Osteoblast (primary cell): ENCODE measurements around the gene VWDE. TPM values are rescaled to one million over a fixed set of nuclear protein-coding genes. Genes with fewer than 3 reads are reported as not detected.

Experiments used
- DNase-seq: peaks from one replicate; pipeline ENCODE4 v3.0.0; 2011; ENCODE audit warnings: low spot score, mixed read lengths; ENCODE audit not compliant: insufficient read length; ENCODE audit errors: missing footprints
- H2AFZ ChIP-seq: 2 replicates; pipeline ENCODE4 v1.6.0; 2011; ENCODE audit warnings: mild to moderate bottlenecking, low read length
- H3K27ac ChIP-seq: 2 replicates; pipeline ENCODE4 v1.5.1; 2011; ENCODE audit warnings: mild to moderate bottlenecking, low read depth, low read length, moderate library complexity
- H3K27me3 ChIP-seq: 2 replicates; pipeline ENCODE4 v1.6.0; 2012; ENCODE audit warnings: mild to moderate bottlenecking, control low read depth, inconsistent platforms, low read length, moderate library complexity; ENCODE audit not compliant: insufficient read depth
- H3K36me3 ChIP-seq: 2 replicates; pipeline ENCODE4 v1.5.1; 2011; ENCODE audit warnings: mild to moderate bottlenecking, low read length, control low read depth, moderate library complexity; ENCODE audit not compliant: insufficient read depth
- H3K4me1 ChIP-seq: 2 replicates; pipeline ENCODE4 v1.5.1; 2011; ENCODE audit warnings: mild to moderate bottlenecking, low read length, control low read depth, moderate library complexity; ENCODE audit not compliant: insufficient read depth
- H3K4me2 ChIP-seq: 2 replicates; pipeline ENCODE4 v1.6.0; 2011; ENCODE audit warnings: mild to moderate bottlenecking, low read length; ENCODE audit not compliant: insufficient read depth
- H3K4me3 ChIP-seq: fragments of 200-600 bp; sonication (generic); 3 replicates; pipeline ENCODE4 v1.5.1; 2012; ENCODE audit warnings: mild to moderate bottlenecking, low read length, inconsistent platforms; ENCODE audit not compliant: insufficient read depth
- H3K79me2 ChIP-seq: 2 replicates; pipeline ENCODE4 v1.6.0; 2012; ENCODE audit warnings: mild to moderate bottlenecking, low read length, control low read depth, inconsistent platforms; ENCODE audit not compliant: insufficient read depth
- H3K9me3 ChIP-seq: 2 replicates; pipeline ENCODE4 v1.5.1; 2011; ENCODE audit warnings: low read depth, low read length, control low read depth
- H4K20me1 ChIP-seq: 2 replicates; pipeline ENCODE4 v1.6.0; 2012; ENCODE audit warnings: mild to moderate bottlenecking, low read length, control low read depth; ENCODE audit not compliant: insufficient read depth
- total RNA-seq: library from RNA; depleted of rRNA; stranded (reverse); fragments of >200 nt; gene quantifications from 2 replicates; pipeline ENCODE4 v1.2.3, GENCODE V29; 2012
- TF ChIP-seq, protein P1 (sequence below): IDR thresholded peaks from 2 replicates; pipeline ENCODE4 v1.5.1; 2011; ENCODE audit warnings: mild to moderate bottlenecking, low read depth, low read length, moderate library complexity; ENCODE audit errors: extremely low read depth

Gene VWDE
- total RNA-seq, 1 donor, result under 0.01 TPM

DNA sequence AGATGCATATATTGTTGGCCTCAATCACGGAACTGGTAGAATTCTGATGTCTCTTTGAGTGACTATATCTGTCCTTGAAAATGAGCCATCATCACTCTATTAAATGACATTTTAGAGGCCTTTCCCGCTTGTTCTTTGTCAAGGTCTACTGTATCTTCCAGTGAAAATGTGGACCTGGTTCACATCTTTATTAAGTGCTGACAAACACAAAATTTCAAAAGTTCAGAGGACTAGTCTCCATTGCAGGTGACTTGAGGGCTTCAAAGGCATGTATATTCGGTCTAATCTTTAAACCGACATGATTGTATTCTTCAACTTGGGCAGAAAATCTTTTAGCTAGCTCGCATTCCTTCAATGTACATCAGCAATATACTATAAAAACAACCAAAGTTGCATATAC lies 36.6 kb upstream of the VWDE start:
- TF ChIP-seq, protein P1, sequence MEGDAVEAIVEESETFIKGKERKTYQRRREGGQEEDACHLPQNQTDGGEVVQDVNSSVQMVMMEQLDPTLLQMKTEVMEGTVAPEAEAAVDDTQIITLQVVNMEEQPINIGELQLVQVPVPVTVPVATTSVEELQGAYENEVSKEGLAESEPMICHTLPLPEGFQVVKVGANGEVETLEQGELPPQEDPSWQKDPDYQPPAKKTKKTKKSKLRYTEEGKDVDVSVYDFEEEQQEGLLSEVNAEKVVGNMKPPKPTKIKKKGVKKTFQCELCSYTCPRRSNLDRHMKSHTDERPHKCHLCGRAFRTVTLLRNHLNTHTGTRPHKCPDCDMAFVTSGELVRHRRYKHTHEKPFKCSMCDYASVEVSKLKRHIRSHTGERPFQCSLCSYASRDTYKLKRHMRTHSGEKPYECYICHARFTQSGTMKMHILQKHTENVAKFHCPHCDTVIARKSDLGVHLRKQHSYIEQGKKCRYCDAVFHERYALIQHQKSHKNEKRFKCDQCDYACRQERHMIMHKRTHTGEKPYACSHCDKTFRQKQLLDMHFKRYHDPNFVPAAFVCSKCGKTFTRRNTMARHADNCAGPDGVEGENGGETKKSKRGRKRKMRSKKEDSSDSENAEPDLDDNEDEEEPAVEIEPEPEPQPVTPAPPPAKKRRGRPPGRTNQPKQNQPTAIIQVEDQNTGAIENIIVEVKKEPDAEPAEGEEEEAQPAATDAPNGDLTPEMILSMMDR, result no peak
- H3K4me1 ChIP-seq, result peaks cover 5% of the 10 kb centered on the region
- H3K79me2 ChIP-seq, result no peaks in the 10 kb centered on the region
- H3K9me3 ChIP-seq, result no peaks in the 10 kb centered on the region
- H3K4me3 ChIP-seq, result no peak overlapping the region
- H4K20me1 ChIP-seq, result no peaks in the 10 kb centered on the region
- H3K4me2 ChIP-seq, result no peak overlapping the region
- no peaks in the 10 kb centered on the region for H3K36me3 ChIP-seq
- no peak for DNase-seq
- H3K27ac ChIP-seq, result no peak overlapping the region
- H3K27me3 ChIP-seq, result peaks cover 2% of the 10 kb centered on the region
- H2AFZ ChIP-seq, result no peak overlapping the region

DNA sequence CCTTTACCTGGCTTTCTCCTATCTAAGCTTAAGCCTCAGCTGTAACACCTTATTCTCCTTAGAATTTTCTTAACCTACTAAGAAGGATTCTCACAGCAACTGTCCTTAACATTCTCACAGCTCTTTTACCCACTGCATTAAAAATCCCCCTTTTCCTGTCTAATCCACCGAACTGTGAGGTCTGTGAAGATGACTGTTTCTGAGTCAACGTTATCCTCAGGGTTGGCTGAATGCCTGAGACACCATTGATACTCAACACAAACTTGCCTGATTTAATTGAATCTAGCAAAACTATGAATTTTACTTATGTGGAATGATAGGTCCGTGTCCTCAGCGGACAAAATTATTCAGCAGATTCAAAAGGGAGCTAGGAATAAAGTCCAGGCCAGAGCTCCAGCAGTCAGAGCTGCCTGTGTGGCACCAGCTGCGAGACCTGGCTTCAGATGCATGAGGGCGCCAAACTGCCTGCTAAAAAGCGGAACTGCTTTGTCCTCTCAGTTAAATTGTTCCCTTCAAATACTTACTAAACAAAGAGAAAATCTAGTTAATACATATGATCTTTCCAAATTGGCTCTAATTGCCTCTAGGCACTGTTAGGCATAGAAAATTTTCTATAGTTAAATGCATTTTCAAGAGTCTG lies 33.4 kb upstream of the VWDE start:
- no peak overlapping the region for H3K27ac ChIP-seq
- no peaks in the 10 kb centered on the region for H3K36me3 ChIP-seq
- no peak for DNase-seq
- TF ChIP-seq, protein P1, result no peak
- H3K4me1 ChIP-seq, result peaks cover 5% of the 10 kb centered on the region
- H3K9me3 ChIP-seq, result no peaks in the 10 kb centered on the region
- H4K20me1 ChIP-seq, result no peaks in the 10 kb centered on the region
- no peak overlapping the region for H3K4me2 ChIP-seq
- H2AFZ ChIP-seq, result no peak overlapping the region
- H3K27me3 ChIP-seq, result peaks cover 2% of the 10 kb centered on the region
- H3K79me2 ChIP-seq, result no peaks in the 10 kb centered on the region
- H3K4me3 ChIP-seq, result no peak overlapping the region

DNA sequence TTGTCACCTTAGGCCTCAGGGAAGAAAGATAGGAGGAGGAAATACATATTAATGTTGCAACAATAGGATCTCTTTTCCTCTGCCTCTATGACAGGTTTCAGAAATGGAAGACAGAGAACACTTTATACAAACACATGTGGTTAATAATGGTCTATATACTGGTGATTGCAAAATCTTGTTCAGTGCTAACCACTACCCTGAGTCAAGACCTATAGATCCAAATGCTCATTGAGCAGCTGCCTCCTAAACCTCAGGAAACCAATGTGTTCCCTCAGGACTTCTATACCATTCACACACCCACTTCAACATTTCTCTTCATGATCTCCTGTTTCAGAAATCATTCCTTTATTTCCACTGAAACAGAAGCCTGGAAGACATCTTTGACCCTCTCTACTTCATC lies 32.5 kb upstream of the VWDE start:
- H3K27me3 ChIP-seq, result peaks cover 2% of the 10 kb centered on the region
- H3K36me3 ChIP-seq, result no peaks in the 10 kb centered on the region

DNA sequence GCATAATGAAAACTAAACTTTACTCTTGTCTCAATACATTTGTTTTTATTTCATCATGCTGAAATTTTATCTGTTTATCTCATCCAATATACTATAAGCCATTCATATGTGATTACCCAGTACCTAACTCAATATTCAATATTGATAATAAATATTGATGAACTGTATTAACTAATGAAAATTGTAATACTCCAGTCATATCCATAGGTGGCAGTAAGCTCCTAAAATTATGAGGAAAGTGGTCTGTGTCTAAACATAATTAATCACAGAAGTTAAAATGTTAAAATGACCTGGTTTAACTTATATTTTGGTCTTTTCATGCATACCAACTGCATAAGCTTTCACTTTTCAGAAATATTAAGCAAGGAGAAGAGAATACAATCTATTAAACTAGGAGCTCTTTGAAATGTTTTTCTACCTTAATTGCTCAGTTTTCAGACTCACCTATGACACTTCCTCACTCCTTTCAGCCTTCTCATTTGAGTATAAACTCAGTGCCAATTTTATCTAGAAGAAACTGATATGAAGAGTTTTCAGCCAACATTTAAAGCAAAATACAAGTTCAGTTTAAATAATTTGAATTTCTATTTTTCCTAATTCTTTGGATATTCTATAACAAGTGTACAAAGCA lies 30.5 kb upstream of the VWDE start:
- H3K27ac ChIP-seq, result no peak overlapping the region
- H3K4me2 ChIP-seq, result no peak overlapping the region
- H3K9me3 ChIP-seq, result no peaks in the 10 kb centered on the region
- H3K27me3 ChIP-seq, result no peaks in the 10 kb centered on the region
- no peaks in the 10 kb centered on the region for H3K79me2 ChIP-seq
- DNase-seq, result no peak
- H4K20me1 ChIP-seq, result no peaks in the 10 kb centered on the region
- no peak overlapping the region for H2AFZ ChIP-seq
- peaks cover 5% of the 10 kb centered on the region for H3K4me1 ChIP-seq
- no peak overlapping the region for H3K4me3 ChIP-seq
- no peaks in the 10 kb centered on the region for H3K36me3 ChIP-seq
- TF ChIP-seq, protein P1, result peak; percentile 57

More for the DNA sequence above, 32.5 kb upstream of the VWDE start:
- no peak for DNase-seq
- TF ChIP-seq, protein P1, result no peak
- Histone ChIP-seq H4K20me1 (no peaks in the 10 kb centered on the region), H3K4me2 (no peak overlapping the region), H3K4me1 (peaks cover 5% of the 10 kb centered on the region), H2AFZ (no peak overlapping the region), H3K79me2 (no peaks in the 10 kb centered on the region), H3K4me3 (no peak overlapping the region), H3K9me3 (no peaks in the 10 kb centered on the region), H3K27ac (no peak overlapping the region)
